DOHH2 (cell line): ENCODE results near the gene S100B.

Experiments used
- EZH2phosphoT487 ChIP-seq: fragments of 200-600 bp; sonication (generic); IDR thresholded peaks from 2 replicates; pipeline ENCODE4 v1.6.1; 2017; ENCODE audit warnings: borderline replicate concordance, mild to moderate bottlenecking, antibody characterized with exemption, low read length, moderate library complexity, mixed read lengths
- TF ChIP-seq, protein P1 (sequence below): fragments of 200-600 bp; sonication (generic); IDR thresholded peaks from one replicate; pipeline ENCODE4 v1.5.1; 2014; ENCODE audit warnings: antibody characterized with exemption, mild to moderate bottlenecking, low read depth, low read length; ENCODE audit not compliant: poor library complexity, severe bottlenecking

DNA sequence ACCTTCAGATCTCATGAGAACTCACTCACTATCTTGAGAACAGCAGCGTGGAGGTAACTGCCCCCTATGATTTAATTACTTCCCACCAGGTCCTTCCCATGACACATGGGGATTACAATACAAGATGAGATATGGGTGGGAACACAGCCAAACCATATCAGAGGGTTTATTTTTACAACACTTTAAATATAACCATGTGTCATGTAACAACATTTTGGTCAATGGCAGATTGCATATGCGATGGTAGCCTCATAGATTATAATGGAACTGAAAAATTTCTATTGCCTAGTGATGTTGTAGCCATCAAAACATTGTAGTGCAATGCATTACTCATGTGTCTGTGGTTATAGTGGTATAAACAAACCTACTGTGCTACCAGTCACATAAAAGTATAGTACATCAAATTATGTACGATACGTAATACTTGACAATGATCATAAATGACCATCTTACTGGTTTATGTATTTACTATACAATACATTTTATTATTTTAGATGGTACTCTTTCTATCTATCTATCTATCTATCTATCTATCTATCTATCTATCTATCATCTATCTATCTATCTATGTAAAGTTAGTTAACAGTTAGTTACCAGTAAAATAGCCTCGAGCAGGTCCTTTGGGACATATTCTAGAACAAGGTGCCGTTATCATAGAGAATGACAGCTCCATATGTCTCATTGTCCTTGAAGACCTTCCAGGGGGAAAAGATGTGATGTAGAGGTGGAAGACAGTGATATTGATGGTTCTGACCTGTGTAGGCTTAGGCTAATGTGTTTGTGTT is 12.6 kb upstream of the S100B start:
- TF ChIP-seq, protein P1, sequence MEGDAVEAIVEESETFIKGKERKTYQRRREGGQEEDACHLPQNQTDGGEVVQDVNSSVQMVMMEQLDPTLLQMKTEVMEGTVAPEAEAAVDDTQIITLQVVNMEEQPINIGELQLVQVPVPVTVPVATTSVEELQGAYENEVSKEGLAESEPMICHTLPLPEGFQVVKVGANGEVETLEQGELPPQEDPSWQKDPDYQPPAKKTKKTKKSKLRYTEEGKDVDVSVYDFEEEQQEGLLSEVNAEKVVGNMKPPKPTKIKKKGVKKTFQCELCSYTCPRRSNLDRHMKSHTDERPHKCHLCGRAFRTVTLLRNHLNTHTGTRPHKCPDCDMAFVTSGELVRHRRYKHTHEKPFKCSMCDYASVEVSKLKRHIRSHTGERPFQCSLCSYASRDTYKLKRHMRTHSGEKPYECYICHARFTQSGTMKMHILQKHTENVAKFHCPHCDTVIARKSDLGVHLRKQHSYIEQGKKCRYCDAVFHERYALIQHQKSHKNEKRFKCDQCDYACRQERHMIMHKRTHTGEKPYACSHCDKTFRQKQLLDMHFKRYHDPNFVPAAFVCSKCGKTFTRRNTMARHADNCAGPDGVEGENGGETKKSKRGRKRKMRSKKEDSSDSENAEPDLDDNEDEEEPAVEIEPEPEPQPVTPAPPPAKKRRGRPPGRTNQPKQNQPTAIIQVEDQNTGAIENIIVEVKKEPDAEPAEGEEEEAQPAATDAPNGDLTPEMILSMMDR = no peak
- TF ChIP-seq EZH2phosphoT487 = no peak
